Adrenal gland (tissue), 19 donors: ENCODE measurements around the gene PLA2G4B. TPM values are rescaled to one million over a fixed set of nuclear protein-coding genes. Genes with fewer than 3 reads are reported as not detected.
A peak's percentile ranks its signal among the peaks of the same experiment; 100 is the strongest.

Experiments
- DNase-seq, 7 donors: peaks; one replicate each; pipeline ENCODE4 v3.0.0-alpha.2; 2019 to 2020
- H3K27ac ChIP-seq, 5 donors: fragments of 200-600 bp; sonication (generic) in 4 of 5; 1 replicate in 3 of 5; 2 replicates in 2 of 5; pipeline versions ENCODE4 v1.5.1 to v1.8.0; 2016 to 2020; ENCODE audit warnings: mild to moderate bottlenecking in 1 of 5
- H3K27me3 ChIP-seq: fragments of 200-600 bp; 2 replicates; pipeline ENCODE4 v1.8.0; 2021
- H3K36me3 ChIP-seq, 2 donors: fragments of 200-600 bp; replicated peaks in 1 of 2; 1 replicate in 1 of 2; 2 replicates in 1 of 2; pipeline versions ENCODE4 v1.5.1 to v1.8.0; 2018 to 2022
- H3K4me1 ChIP-seq, 2 donors: fragments of 200-600 bp; replicated peaks in 1 of 2; 1 replicate in 1 of 2; 2 replicates in 1 of 2; pipeline versions ENCODE4 v1.5.1 to v1.8.0; 2018 to 2021
- H3K4me3 ChIP-seq, 4 donors: fragments of 200-600 bp; sonication (generic) in 3 of 4; one replicate each; pipeline ENCODE4 v1.5.1; 2016 to 2018
- H3K9me3 ChIP-seq, 3 donors: fragments of 200-600 bp; sonication (generic) in 1 of 3; replicated peaks in 1 of 3; 1 replicate in 2 of 3; 2 replicates in 1 of 3; pipeline versions ENCODE4 v1.5.1 to v1.8.0; 2016 to 2021
- CTCF ChIP-seq, 6 experiments: fragments of 450-650 bp in 4 of 6; fragments of 200-600 bp in 2 of 6; sonication (generic) in 1 of 6; IDR thresholded peaks; 1 replicate in 5 of 6; 2 replicates in 1 of 6; pipeline versions ENCODE4 v1.5.1 to v1.8.0; 2016 to 2021; ENCODE audit warnings: antibody characterized with exemption in 6 of 6, mild to moderate bottlenecking in 2 of 6, moderate library complexity in 1 of 6
- POLR2A ChIP-seq, 2 donors: fragments of 450-650 bp; IDR thresholded peaks; one replicate each; pipeline ENCODE4 v1.6.1; 2017; ENCODE audit warnings: antibody characterized with exemption in 2 of 2, mild to moderate bottlenecking in 2 of 2, moderate library complexity in 1 of 2
- WGBS, 4 donors: extraction: QIAGEN DNeasy Blood & Tissue Kit in 2 of 4; methylation state at CpG; one replicate each; pipeline versions ENCODE4 v1.1.5 to v1.1.7; 2013 to 2017; 5-methylcytosine and 5-hydroxymethylcytosine counted together
- intact Hi-C, 2 donors: fragments of 100-400 bp; cut with DNase I; formaldehyde crosslinking; loops; one replicate each; pipeline versions ENCODE4 v1.14.1 to v1.15.0; 2022 to 2023
- long read RNA-seq, 10 donors: library from polyadenylated mRNA in 3 of 10; unstranded in 2 of 10; stranded (forward) in 1 of 10; transcript quantifications; one replicate each; pipeline ENCODE4 v2.0.0 and lab custom pipeline, GENCODE V29; 2021 to 2026
- polyA plus RNA-seq, 3 donors: library from polyadenylated mRNA; stranded (reverse); fragments of 200-250 nt in 2 of 3; fragments of 350-450 nt in 1 of 3; fragmentation: Illumina TruSeq in 1 of 3; extraction: RNeasy Lipid Tissue Mini Kit (QIAGEN cat#74804) in 1 of 3; gene quantifications; one replicate each; pipeline ENCODE4 v1.2.3, GENCODE V29; 2013 to 2014
- total RNA-seq, 9 donors: library from RNA; depleted of rRNA in 4 of 9; stranded (reverse); fragments of >200 nt in 4 of 9; fragments of 120-200 nt in 1 of 9; fragmentation: NEBNext Ultra II Directional in 1 of 9; extraction: Animal tissue kit (Norgen Biotek cat#: 25700) in 1 of 9; gene quantifications; one replicate each; pipeline versions ENCODE4 v1.1.0 to v1.2.4, GENCODE V29; 2013 to 2023
- donor health status: healthy with polysubstance abuse.
- donor health status: Bipolar disorder and iron deficiency.
- donor health status: DM: yes; HTN: yes; CAD: no.
- donor health status: DM: no; HTN: no; CAD: no.
- donor health status: DM: no; HTN: no; CAD: no.
- donor health status: DM: yes; HTN: yes; CAD: no.

The PLA2G4B gene
- total RNA-seq (1 to 10 TPM in 6 of 9 donors, under 1 TPM in 3; 0.35 to 6.9 (median 1.5) TPM), polyA plus RNA-seq (10 to 100 TPM in 2 of 3 donors, 1 to 10 TPM in 1; 4.8 to 26.4 (median 23.7) TPM)
- long read RNA-seq, donor 1, result 0 reads
- long read RNA-seq, donor 2, result 0 reads
- long read RNA-seq, donor 3, result 0 reads
- long read RNA-seq, donor 4, result 0 reads
- long read RNA-seq, donor 5, result 0 reads
- long read RNA-seq, donor 6, result 0 reads
- long read RNA-seq, donor 7, result 0 reads
- long read RNA-seq, donor 8, result 0 reads
- long read RNA-seq, donor 9, result 0 reads
- long read RNA-seq, donor 10, result 0 reads

- 89 to 98% (median 90%) methylated on average over 2 to 6 of the region's 6 CpGs for WGBS, 4 donors
- no peaks in the 10 kb centered on the region for H3K27me3 ChIP-seq
- TF ChIP-seq CTCF (IDR thresholded peaks at IDR 0.05), result no peak
- TF ChIP-seq POLR2A (IDR thresholded peaks at IDR 0.05), result no peak
- H3K4me1 ChIP-seq, result no peaks in the 10 kb centered on the region
- intact Hi-C loops, result no loop called here
- H3K27ac ChIP-seq, result no peak within 1 kb of the TSS
- DNase-seq, result no peak
- no peak within 1 kb of the TSS for H3K4me3 ChIP-seq
- H3K36me3 ChIP-seq, result peaks cover 0 to 1% of the 10 kb centered on the region in 2 donors
- no peaks in the 10 kb centered on the region for H3K9me3 ChIP-seq
Observed at GRCh38 chr15:41838400-41838897, at the start of gene PLA2G4B. PLA2G4B (plus strand) TSS chr15:41838847; CDS start chr15:41838914, 67 bp downstream.

GRCh38 chr15:41789236-41789635 is 49.4 kb upstream of the PLA2G4B start:
- no peaks in the 10 kb centered on the region for H3K27me3 ChIP-seq
- H3K27ac ChIP-seq, result no peak overlapping the region
- intact Hi-C loops, result no loop called here
- TF ChIP-seq POLR2A (IDR thresholded peaks at IDR 0.05) (no peak), CTCF (IDR thresholded peaks at IDR 0.05) (no peak)
- WGBS, 4 donors, result 76 to 83% (median 79%) methylated on average over 4 of the region's 4 CpGs
- DNase-seq, result peak in 1 of 7 donors; percentile 20
- no peak overlapping the region for H3K4me3 ChIP-seq
- H3K9me3 ChIP-seq, result no peaks in the 10 kb centered on the region
- no peaks in the 10 kb centered on the region for H3K36me3 ChIP-seq
- H3K4me1 ChIP-seq, result peaks cover 0 to 33% of the 10 kb centered on the region in 2 donors

GRCh38 chr15:41789662-41790061 is 49.0 kb upstream of the PLA2G4B start:
- no peak for DNase-seq
- Histone ChIP-seq H3K36me3 (no peaks in the 10 kb centered on the region), H3K9me3 (no peaks in the 10 kb centered on the region), H3K27me3 (no peaks in the 10 kb centered on the region), H3K4me3 (no peak overlapping the region), H3K27ac (no peak overlapping the region), H3K4me1 (peaks cover 0 to 33% of the 10 kb centered on the region in 2 donors)
- intact Hi-C loops, result no loop called here
- TF ChIP-seq POLR2A (IDR thresholded peaks at IDR 0.05), result no peak
- TF ChIP-seq CTCF (IDR thresholded peaks at IDR 0.05), result no peak

GRCh38 chr15:41790169-41790568 is 48.5 kb upstream of the PLA2G4B start:
- Histone ChIP-seq H3K36me3 (no peaks in the 10 kb centered on the region), H3K4me3 (no peak overlapping the region), H3K27ac (no peak overlapping the region), H3K27me3 (no peaks in the 10 kb centered on the region), H3K4me1 (peaks cover 0 to 33% of the 10 kb centered on the region in 2 donors), H3K9me3 (no peaks in the 10 kb centered on the region)
- TF ChIP-seq POLR2A (IDR thresholded peaks at IDR 0.05), result no peak
- TF ChIP-seq CTCF (IDR thresholded peaks at IDR 0.05), result no peak
- 88 to 97% (median 93%) methylated on average over 3 of the region's 3 CpGs for WGBS, 4 donors
- intact Hi-C loops, result no loop called here
- DNase-seq, result peak in 1 of 7 donors; percentile 6
